ENCODE measurements around the gene PYCR2. TPM values are rescaled to one million over a fixed set of nuclear protein-coding genes. Genes with fewer than 3 reads are reported as not detected.
A peak's percentile ranks its signal among the peaks of the same experiment; 100 is the strongest.

PYCR2 gene
- total RNA-seq, 2 experiments from 2014 or later: 132 to 134 TPM

DNA sequence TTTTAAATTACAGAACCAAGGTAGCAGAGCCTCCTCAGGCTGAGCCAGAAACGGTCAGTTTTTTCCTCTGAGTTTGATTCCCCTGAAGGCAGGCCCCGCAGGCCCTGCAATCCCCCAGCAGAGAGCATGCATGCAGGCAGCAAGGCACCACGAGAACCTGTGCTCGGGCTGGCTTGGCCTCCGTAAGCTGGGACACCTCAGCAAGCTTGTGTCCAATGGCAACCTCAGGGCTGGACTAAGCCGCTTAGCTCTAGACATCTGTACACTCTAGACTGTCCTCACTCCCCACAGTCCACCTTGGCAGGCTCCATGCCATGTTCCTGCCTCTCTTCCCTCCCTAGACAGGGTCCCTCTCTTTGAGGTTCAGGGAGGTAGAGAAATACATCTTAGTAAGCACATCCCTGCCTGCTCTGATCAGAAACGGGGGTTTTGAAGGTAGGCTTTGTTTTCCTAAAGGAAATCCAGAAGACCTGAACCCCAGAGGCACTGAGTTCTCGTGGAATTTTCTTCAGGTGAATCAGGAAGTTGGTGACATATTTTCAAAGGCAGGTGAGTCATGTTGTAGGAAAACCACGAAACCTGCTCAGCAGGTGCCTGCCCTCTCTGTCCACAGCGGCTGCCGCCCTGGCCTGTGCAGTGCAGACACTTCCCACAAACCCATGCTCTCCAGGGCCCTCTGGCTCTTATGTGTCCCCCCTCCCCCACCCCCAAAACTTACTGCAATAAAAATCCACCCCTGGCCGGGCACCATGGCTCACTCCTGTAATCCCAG lies 48.8 kb downstream of the PYCR2 start:
- POLR2A ChIA-PET: interaction anchor here (0.6 kb wide), 1 partner anchor 180 kb away, joined by 3 read pairs; no protein-coding TSS in a partner anchor
- no peak for DNase-seq
- intact Hi-C loops (cut with micrococcal nuclease): no loop called here
- Mint-ChIP-seq H3K36me3 (ENCODE audit: low read depth) (peaks cover 26% of the 10 kb centered on the region), H3K27ac (peak overlapping the region; percentile 49), H3K4me1 (ENCODE audit: low read depth) (peaks cover 58% of the 10 kb centered on the region), H3K9me3 (no peaks in the 10 kb centered on the region), H3K27me3 (no peaks in the 10 kb centered on the region), H3K4me3 (no peak overlapping the region)
- no peak for TF ChIP-seq CTCF (IDR thresholded peaks at IDR 0.05)
- no peak for ATAC-seq
- CTCF ChIA-PET: interaction anchor here (1.1 kb wide), 1 partner anchor 36 kb away, joined by 3 read pairs; no protein-coding TSS in a partner anchor

- no peak for ATAC-seq
- no peak overlapping the region for H3K4me3 Mint-ChIP-seq
- DNase-seq: no peak
- H3K27ac Mint-ChIP-seq: no peak overlapping the region
- H3K4me1 Mint-ChIP-seq (ENCODE audit: low read depth): peaks cover 50% of the 10 kb centered on the region
- no peaks in the 10 kb centered on the region for H3K27me3 Mint-ChIP-seq
- intact Hi-C loops (cut with micrococcal nuclease): no loop called here
- ChIA-PET CTCF (interaction anchor here (1.7 kb wide), 1 partner anchor 8 kb away, joined by 7 read pairs; the partner anchor contains the start of gene TMEM63A), POLR2A (interaction anchor here (0.6 to 1.4 kb wide), 3 partner anchors 8 to 181 kb away, joined by 3 to 6 read pairs (median 3); partner anchors contain the start of genes SRP9 and TMEM63A)
- peaks cover 26% of the 10 kb centered on the region for H3K36me3 Mint-ChIP-seq (ENCODE audit: low read depth)
- no peak for TF ChIP-seq CTCF (IDR thresholded peaks at IDR 0.05)
- no peaks in the 10 kb centered on the region for H3K9me3 Mint-ChIP-seq
Observed at GRCh38 chr1:225874431-225874830, 49.6 kb downstream of the PYCR2 start.

GRCh38 chr1:225873281-225873850 lies 50.7 kb downstream of the PYCR2 start:
- H3K4me1 Mint-ChIP-seq (ENCODE audit: low read depth): peaks cover 41% of the 10 kb centered on the region
- H3K27me3 Mint-ChIP-seq: no peaks in the 10 kb centered on the region
- no peaks in the 10 kb centered on the region for H3K9me3 Mint-ChIP-seq
- ATAC-seq (no peak), DNase-seq (no peak)
- POLR2A ChIA-PET: interaction anchor here (1.1 to 1.4 kb wide), 3 partner anchors 9 to 98 kb away, joined by 3 to 6 read pairs (median 3); partner anchors contain the start of genes SRP9 and TMEM63A
- H3K36me3 Mint-ChIP-seq (ENCODE audit: low read depth): peaks cover 28% of the 10 kb centered on the region
- no peak overlapping the region for H3K4me3 Mint-ChIP-seq
- H3K27ac Mint-ChIP-seq: no peak overlapping the region
- intact Hi-C loops (cut with micrococcal nuclease): no loop called here
- CTCF ChIA-PET: interaction anchor here (1.7 kb wide), 1 partner anchor 9 kb away, joined by 7 read pairs; the partner anchor contains the start of gene TMEM63A
- TF ChIP-seq CTCF (IDR thresholded peaks at IDR 0.05): no peak

GRCh38 chr1:225872075-225872430 lies 52.0 kb downstream of the PYCR2 start:
- intact Hi-C loops (cut with micrococcal nuclease): no loop called here
- Mint-ChIP-seq H3K9me3 (no peaks in the 10 kb centered on the region), H3K36me3 (ENCODE audit: low read depth) (peaks cover 25% of the 10 kb centered on the region), H3K4me1 (ENCODE audit: low read depth) (peaks cover 41% of the 10 kb centered on the region), H3K27ac (no peak overlapping the region), H3K27me3 (no peaks in the 10 kb centered on the region), H3K4me3 (no peak overlapping the region)
- ChIA-PET CTCF (interaction anchor here (0.6 to 2.7 kb wide), 3 partner anchors 9 to 39 kb away, joined by 3 to 12 read pairs (median 4); partner anchors contain the start of gene TMEM63A), POLR2A (interaction anchor here (0.9 to 1.0 kb wide), 2 partner anchors 11 to 13 kb away, joined by 3 to 5 read pairs; partner anchors contain the start of gene TMEM63A)
- no peak for TF ChIP-seq CTCF (IDR thresholded peaks at IDR 0.05)
- ATAC-seq: no peak
- no peak for DNase-seq

Data from activated CD8-positive, alpha-beta T cell treated with anti-CD3 and anti-CD28 coated beads for 36 hours (primary cell).